H9 (cell line): ENCODE measurements around the gene KCNMA1. TPM values are rescaled to one million over a fixed set of nuclear protein-coding genes. Genes with fewer than 3 reads are reported as not detected.

ENCODE experiments used
- DNase-seq: peaks from one replicate; pipeline ENCODE4 v3.0.0-alpha.2; 2017
- H2AFZ ChIP-seq: one replicate; pipeline ENCODE4 v1.6.1; 2013; ENCODE audit warnings: mild to moderate bottlenecking, low read length, control low read depth, moderate library complexity
- H2AK5ac ChIP-seq: 2 replicates; pipeline ENCODE4 v1.6.1; 2013; ENCODE audit warnings: low read length, control low read depth, mixed read lengths; ENCODE audit not compliant: insufficient read length
- H2BK120ac ChIP-seq: one replicate; pipeline ENCODE4 v1.6.1; 2013; ENCODE audit warnings: low read depth, mild to moderate bottlenecking, low read length, control low read depth, inconsistent platforms; ENCODE audit not compliant: poor library complexity, severe bottlenecking
- H2BK12ac ChIP-seq: 2 replicates; pipeline ENCODE4 v1.6.1; 2013; ENCODE audit warnings: low read length, control low read depth, mixed read lengths, low read depth; ENCODE audit not compliant: insufficient read length
- H2BK15ac ChIP-seq: 2 replicates; pipeline ENCODE4 v1.6.1; 2013; ENCODE audit warnings: low read depth, low read length, control low read depth
- H2BK20ac ChIP-seq: one replicate; pipeline ENCODE4 v1.6.1; 2013; ENCODE audit warnings: low read depth, mild to moderate bottlenecking, low read length, control low read depth, inconsistent platforms; ENCODE audit not compliant: poor library complexity, severe bottlenecking
- H2BK5ac ChIP-seq: 2 replicates; pipeline ENCODE4 v1.6.1; 2013; ENCODE audit warnings: low read length, control low read depth, mixed read lengths; ENCODE audit not compliant: insufficient read length
- H3K14ac ChIP-seq: 2 replicates; pipeline ENCODE4 v1.6.1; 2013; ENCODE audit warnings: low read length, control low read depth; ENCODE audit not compliant: insufficient read depth
- H3K18ac ChIP-seq: 2 replicates; pipeline ENCODE4 v1.6.1; 2013; ENCODE audit warnings: low read depth, mild to moderate bottlenecking, mixed read lengths, low read length, control low read depth; ENCODE audit not compliant: insufficient read length
- H3K23ac ChIP-seq: 2 replicates; pipeline ENCODE4 v1.6.1; 2013; ENCODE audit warnings: low read length, control low read depth, mixed read lengths, low read depth; ENCODE audit not compliant: insufficient read length
- H3K23me2 ChIP-seq: 2 replicates; pipeline ENCODE4 v1.6.1; 2013; ENCODE audit warnings: low read depth, mild to moderate bottlenecking, mixed read lengths, low read length, control low read depth; ENCODE audit not compliant: insufficient read length, poor library complexity, severe bottlenecking
- H3K27ac ChIP-seq: 2 replicates; pipeline ENCODE4 v1.5.1; 2013; ENCODE audit warnings: low read length, control low read depth, mixed read lengths, low read depth; ENCODE audit not compliant: insufficient read length
- H3K27me3 ChIP-seq: 2 replicates; pipeline ENCODE4 v1.6.1; 2013; ENCODE audit warnings: low read length, control low read depth, inconsistent platforms; ENCODE audit not compliant: insufficient read depth
- H3K4ac ChIP-seq: 2 replicates; pipeline ENCODE4 v1.6.1; 2013; ENCODE audit warnings: low read depth, mild to moderate bottlenecking, control low read depth, inconsistent platforms, low read length, moderate library complexity
- H3K4me1 ChIP-seq: 2 replicates; pipeline ENCODE4 v1.6.1; 2013; ENCODE audit warnings: low read length, control low read depth, inconsistent platforms; ENCODE audit not compliant: insufficient read depth
- H3K4me2 ChIP-seq: 2 replicates; pipeline ENCODE4 v1.6.1; 2013; ENCODE audit warnings: low read length, control low read depth, mixed read lengths; ENCODE audit not compliant: insufficient read length, insufficient read depth
- H3K56ac ChIP-seq: 2 replicates; pipeline ENCODE4 v1.6.1; 2013; ENCODE audit warnings: low read depth, mild to moderate bottlenecking, mixed read lengths, low read length, control low read depth; ENCODE audit not compliant: insufficient read length
- H3K79me1 ChIP-seq: 2 replicates; pipeline ENCODE4 v1.6.1; 2013; ENCODE audit warnings: low read depth, mild to moderate bottlenecking, moderate library complexity, low read length, control low read depth, inconsistent platforms; ENCODE audit not compliant: insufficient read depth, poor library complexity, severe bottlenecking
- H3K79me2 ChIP-seq: 2 replicates; pipeline ENCODE4 v1.6.1; 2013; ENCODE audit warnings: low read length, control low read depth, inconsistent platforms; ENCODE audit not compliant: insufficient read depth
- H3K9ac ChIP-seq: 2 replicates; pipeline ENCODE4 v1.6.1; 2013; ENCODE audit warnings: low read length, control low read depth, mixed read lengths; ENCODE audit not compliant: insufficient read length; ENCODE audit errors: extremely low read depth
- H3K9me3 ChIP-seq: one replicate; pipeline ENCODE4 v1.6.1; 2013; ENCODE audit warnings: low read depth, low read length, inconsistent platforms; ENCODE audit not compliant: control insufficient read depth
- H3T11ph ChIP-seq: one replicate; pipeline ENCODE4 v1.6.1; 2013; ENCODE audit warnings: mild to moderate bottlenecking, low read length, control low read depth, inconsistent platforms
- H4K20me1 ChIP-seq: one replicate; pipeline ENCODE4 v1.6.1; 2013; ENCODE audit not compliant: control insufficient read depth, insufficient read length, insufficient read depth
- H4K5ac ChIP-seq: 2 replicates; pipeline ENCODE4 v1.6.1; 2013; ENCODE audit warnings: low read depth, mild to moderate bottlenecking, mixed read lengths, low read length, control low read depth; ENCODE audit not compliant: insufficient read length
- H4K8ac ChIP-seq: replicated peaks from 2 replicates; pipeline ENCODE4 v1.6.1; 2013; ENCODE audit warnings: low read length, control low read depth, mixed read lengths, low read depth; ENCODE audit not compliant: insufficient read length
- H4K91ac ChIP-seq: 2 replicates; pipeline ENCODE4 v1.6.1; 2013; ENCODE audit warnings: low read depth, mild to moderate bottlenecking, moderate library complexity, mixed read lengths, low read length, control low read depth; ENCODE audit not compliant: insufficient read length
- H3K27ac Mint-ChIP-seq, 3 experiments: 2 replicates in 2 of 3; 3 replicates in 1 of 3; pipeline ENCODE4 v1.8.0; 2020 to 2021; ENCODE audit warnings: mixed read lengths in 3 of 3, mild to moderate bottlenecking in 1 of 3, moderate library complexity in 1 of 3
- H3K27me3 Mint-ChIP-seq: 2 replicates; pipeline ENCODE4 v1.8.0; 2021; ENCODE audit warnings: low read depth, mild to moderate bottlenecking, moderate library complexity, mixed read lengths
- H3K36me3 Mint-ChIP-seq, 3 experiments: 2 replicates in 2 of 3; 3 replicates in 1 of 3; pipeline ENCODE4 v1.8.0; 2020 to 2021; ENCODE audit warnings: low read depth in 3 of 3, mixed read lengths in 3 of 3; ENCODE audit not compliant: insufficient read depth in 1 of 3
- H3K4me1 Mint-ChIP-seq, 2 experiments: 2 replicates each; pipeline ENCODE4 v1.8.0; 2020; ENCODE audit warnings: mixed read lengths in 2 of 2
- H3K4me3 Mint-ChIP-seq, 2 experiments: 2 replicates in 1 of 2; 3 replicates in 1 of 2; pipeline ENCODE4 v1.8.0; 2020 to 2021; ENCODE audit warnings: mild to moderate bottlenecking in 2 of 2, mixed read lengths in 2 of 2, moderate library complexity in 1 of 2
- H3K9me3 Mint-ChIP-seq, 2 experiments: 2 replicates in 1 of 2; 3 replicates in 1 of 2; pipeline ENCODE4 v1.8.0; 2020; ENCODE audit warnings: mild to moderate bottlenecking in 2 of 2, mixed read lengths in 2 of 2, moderate library complexity in 1 of 2
- WGBS: extraction: QIAGEN DNeasy Blood & Tissue Kit; methylation state at CpG from one replicate; pipeline ENCODE4 v1.1.7; 2013; ENCODE audit warnings: missing lambda C conversion rate, low lambda C conversion rate, mixed read lengths; ENCODE audit not compliant: insufficient read length; ENCODE audit errors: extremely low coverage; 5-methylcytosine and 5-hydroxymethylcytosine counted together
- total RNA-seq: library from RNA; stranded (reverse); gene quantifications from 2 replicates; pipeline ENCODE4 v1.2.1, GENCODE V29; 2021
- TF ChIP-seq, protein P1 (sequence below): fragments of 200-600 bp; sonication (generic); conservative IDR thresholded peaks from 3 replicates; pipeline ENCODE4 v1.8.0; 2021; ENCODE audit warnings: antibody characterized with exemption, mild to moderate bottlenecking

The KCNMA1 gene
- total RNA-seq, 1 experiment from 2014 or later: 2.0 TPM

DNA sequence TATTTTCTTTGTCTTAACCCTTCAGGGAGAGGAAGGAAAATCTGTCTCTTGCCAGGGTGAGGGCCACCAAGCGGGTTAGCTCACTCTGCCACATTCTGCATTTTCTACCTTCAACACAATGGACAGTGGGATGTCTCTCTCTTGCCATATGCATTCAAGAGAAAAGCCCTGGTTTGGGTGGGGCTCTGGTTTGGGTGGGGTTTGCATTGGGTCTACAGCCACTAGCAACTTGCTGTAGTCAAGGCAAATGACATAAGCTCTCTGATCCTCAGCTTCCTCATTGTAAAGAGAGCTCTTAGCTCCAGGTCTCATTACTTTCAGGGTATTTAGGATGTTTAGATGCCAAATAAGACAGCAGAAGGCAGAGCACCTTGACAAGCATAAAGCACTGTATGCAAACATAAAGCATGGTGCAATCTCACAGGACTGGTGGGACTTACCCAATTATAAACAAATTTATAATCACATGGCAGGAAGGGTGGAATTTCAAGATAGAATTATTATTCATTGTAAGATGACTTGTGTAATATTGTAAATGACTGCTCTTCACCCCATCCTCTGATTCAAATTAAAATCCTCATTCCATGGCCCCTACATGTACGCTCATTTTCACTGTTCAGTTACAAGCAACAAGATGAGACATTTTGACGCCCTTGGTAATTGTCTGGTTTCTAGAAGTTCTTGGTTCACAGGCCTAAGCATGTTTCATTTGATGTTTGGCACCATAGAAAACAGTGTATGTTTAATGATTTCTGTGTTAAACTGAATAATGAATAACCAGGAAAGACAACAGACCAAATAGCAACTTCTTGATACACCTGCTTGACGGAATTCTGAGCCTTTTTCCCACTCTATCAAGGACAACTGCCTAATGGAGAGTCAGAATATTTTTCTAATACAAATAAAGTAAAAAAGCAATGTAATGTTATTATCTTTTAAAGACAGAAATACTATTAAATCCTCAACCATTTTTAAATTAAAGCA lies 258.9 kb downstream of the KCNMA1 start:
- Histone ChIP-seq H2BK12ac (no peak overlapping the region), H4K20me1 (no peaks in the 10 kb centered on the region), H3K9me3 (no peaks in the 10 kb centered on the region), H3K56ac (no peak overlapping the region), H3K79me2 (no peaks in the 10 kb centered on the region), H3K14ac (no peak overlapping the region), H2BK120ac (no peak overlapping the region), H3K23me2 (no peaks in the 10 kb centered on the region), H2BK20ac (no peak overlapping the region), H4K5ac (no peak overlapping the region), H2BK5ac (no peak overlapping the region), H3K18ac (no peak overlapping the region), H2AK5ac (no peak overlapping the region), H3K27me3 (no peaks in the 10 kb centered on the region; the same call in 1 of the 2 replicates), H4K8ac (no peak overlapping the region), H2BK15ac (no peak overlapping the region), H3K4ac (no peak overlapping the region), H3K4me2 (no peak overlapping the region), H3K4me1 (no peaks in the 10 kb centered on the region), H3K23ac (no peak overlapping the region), H3T11ph (no peak overlapping the region), H4K91ac (no peak overlapping the region), H3K79me1 (no peaks in the 10 kb centered on the region), H3K27ac (no peak overlapping the region), H3K9ac (no peak overlapping the region), H2AFZ (no peak overlapping the region)
- Mint-ChIP-seq H3K27me3 (peaks cover 3% of the 10 kb centered on the region; the same call in 1 of the 2 replicates), H3K4me3 (no peak overlapping the region), H3K27ac (no peak overlapping the region), H3K4me1 (peaks cover 9 to 14% of the 10 kb centered on the region in 2 experiments; a peak in 3 of 4 replicates), H3K9me3 (no peaks in the 10 kb centered on the region), H3K36me3 (no peaks in the 10 kb centered on the region; a peak in 1 of 7 replicates)
- WGBS: no CpG with 5 or more reads among the region's 4 CpGs
- no peak for DNase-seq
- TF ChIP-seq, protein P1, sequence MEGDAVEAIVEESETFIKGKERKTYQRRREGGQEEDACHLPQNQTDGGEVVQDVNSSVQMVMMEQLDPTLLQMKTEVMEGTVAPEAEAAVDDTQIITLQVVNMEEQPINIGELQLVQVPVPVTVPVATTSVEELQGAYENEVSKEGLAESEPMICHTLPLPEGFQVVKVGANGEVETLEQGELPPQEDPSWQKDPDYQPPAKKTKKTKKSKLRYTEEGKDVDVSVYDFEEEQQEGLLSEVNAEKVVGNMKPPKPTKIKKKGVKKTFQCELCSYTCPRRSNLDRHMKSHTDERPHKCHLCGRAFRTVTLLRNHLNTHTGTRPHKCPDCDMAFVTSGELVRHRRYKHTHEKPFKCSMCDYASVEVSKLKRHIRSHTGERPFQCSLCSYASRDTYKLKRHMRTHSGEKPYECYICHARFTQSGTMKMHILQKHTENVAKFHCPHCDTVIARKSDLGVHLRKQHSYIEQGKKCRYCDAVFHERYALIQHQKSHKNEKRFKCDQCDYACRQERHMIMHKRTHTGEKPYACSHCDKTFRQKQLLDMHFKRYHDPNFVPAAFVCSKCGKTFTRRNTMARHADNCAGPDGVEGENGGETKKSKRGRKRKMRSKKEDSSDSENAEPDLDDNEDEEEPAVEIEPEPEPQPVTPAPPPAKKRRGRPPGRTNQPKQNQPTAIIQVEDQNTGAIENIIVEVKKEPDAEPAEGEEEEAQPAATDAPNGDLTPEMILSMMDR: no peak
